ENCODE results near the gene ZNF226. TPM values are rescaled to one million over a fixed set of nuclear protein-coding genes. Genes with fewer than 3 reads are reported as not detected.
"Not testable (repeated sequence)": the region's sequence is repeated elsewhere in the genome, so short reads cannot be mapped to it uniquely, and the experiment has no call there.

ZNF226 gene
- polyA plus RNA-seq, 2 of the 4 experiments (the other 2 are of a cell fraction): 26.8 to 53.2 TPM

DNA sequence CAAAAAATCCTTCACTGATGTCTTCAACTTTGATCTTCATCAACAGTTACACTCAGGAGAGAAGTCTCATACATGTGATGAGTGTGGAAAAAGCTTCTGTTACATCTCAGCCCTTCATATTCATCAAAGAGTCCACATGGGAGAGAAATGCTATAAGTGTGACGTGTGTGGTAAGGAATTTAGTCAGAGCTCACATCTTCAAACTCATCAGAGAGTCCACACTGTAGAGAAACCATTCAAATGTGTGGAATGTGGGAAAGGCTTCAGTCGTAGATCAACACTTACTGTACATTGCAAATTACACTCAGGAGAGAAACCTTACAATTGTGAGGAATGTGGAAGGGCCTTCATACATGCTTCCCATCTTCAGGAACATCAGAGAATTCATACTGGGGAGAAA is 8.4 kb upstream of the ZNF226 start:
- WGBS (ENCODE audit: missing lambda C conversion rate): 75% methylated on average over 2 of the region's 2 CpGs
- POLR2A ChIA-PET: no interaction called here

DNA sequence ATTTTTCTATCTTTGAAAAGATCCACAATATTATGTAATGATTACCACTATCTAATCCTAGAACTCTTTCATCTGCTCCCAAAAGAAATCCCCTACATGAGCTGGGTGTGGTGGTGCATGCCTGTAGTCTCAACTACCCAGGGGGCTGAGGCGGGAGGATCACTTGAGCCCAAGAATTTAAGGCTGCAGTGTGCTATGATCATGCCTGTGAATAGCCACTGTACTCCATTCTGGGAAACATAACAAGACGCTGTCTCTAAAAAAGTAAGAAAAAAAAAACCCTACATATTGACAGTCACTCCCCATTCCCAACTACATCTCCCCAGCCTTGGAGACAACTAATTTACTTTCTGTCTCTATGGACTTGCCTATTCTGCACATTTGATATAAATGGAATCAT is 1.1 kb upstream of the ZNF226 start:
- Histone ChIP-seq H3K4me3 (peak overlapping the region; percentile 71; the same call in 2 of the 3 replicates), H3K27ac (no peak overlapping the region), H3K9me3 (peaks cover 82% of the 10 kb centered on the region), H3K4me2 (peak overlapping the region; percentile 80; the same call in 1 of the 3 replicates), H3K4me1 (0 out of 3 replicates have a peak, but pooled peaks cover 4% of the 10 kb centered on the region)
- TF ChIP-seq KDM5A (IDR thresholded peaks at IDR 0.05): no peak
- TF ChIP-seq, protein P1, sequence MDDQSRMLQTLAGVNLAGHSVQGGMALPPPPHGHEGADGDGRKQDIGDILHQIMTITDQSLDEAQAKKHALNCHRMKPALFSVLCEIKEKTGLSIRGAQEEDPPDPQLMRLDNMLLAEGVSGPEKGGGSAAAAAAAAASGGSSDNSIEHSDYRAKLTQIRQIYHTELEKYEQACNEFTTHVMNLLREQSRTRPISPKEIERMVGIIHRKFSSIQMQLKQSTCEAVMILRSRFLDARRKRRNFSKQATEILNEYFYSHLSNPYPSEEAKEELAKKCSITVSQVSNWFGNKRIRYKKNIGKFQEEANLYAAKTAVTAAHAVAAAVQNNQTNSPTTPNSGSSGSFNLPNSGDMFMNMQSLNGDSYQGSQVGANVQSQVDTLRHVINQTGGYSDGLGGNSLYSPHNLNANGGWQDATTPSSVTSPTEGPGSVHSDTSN (IDR thresholded peaks at IDR 0.05): no peak
- TF ChIP-seq, protein P2, sequence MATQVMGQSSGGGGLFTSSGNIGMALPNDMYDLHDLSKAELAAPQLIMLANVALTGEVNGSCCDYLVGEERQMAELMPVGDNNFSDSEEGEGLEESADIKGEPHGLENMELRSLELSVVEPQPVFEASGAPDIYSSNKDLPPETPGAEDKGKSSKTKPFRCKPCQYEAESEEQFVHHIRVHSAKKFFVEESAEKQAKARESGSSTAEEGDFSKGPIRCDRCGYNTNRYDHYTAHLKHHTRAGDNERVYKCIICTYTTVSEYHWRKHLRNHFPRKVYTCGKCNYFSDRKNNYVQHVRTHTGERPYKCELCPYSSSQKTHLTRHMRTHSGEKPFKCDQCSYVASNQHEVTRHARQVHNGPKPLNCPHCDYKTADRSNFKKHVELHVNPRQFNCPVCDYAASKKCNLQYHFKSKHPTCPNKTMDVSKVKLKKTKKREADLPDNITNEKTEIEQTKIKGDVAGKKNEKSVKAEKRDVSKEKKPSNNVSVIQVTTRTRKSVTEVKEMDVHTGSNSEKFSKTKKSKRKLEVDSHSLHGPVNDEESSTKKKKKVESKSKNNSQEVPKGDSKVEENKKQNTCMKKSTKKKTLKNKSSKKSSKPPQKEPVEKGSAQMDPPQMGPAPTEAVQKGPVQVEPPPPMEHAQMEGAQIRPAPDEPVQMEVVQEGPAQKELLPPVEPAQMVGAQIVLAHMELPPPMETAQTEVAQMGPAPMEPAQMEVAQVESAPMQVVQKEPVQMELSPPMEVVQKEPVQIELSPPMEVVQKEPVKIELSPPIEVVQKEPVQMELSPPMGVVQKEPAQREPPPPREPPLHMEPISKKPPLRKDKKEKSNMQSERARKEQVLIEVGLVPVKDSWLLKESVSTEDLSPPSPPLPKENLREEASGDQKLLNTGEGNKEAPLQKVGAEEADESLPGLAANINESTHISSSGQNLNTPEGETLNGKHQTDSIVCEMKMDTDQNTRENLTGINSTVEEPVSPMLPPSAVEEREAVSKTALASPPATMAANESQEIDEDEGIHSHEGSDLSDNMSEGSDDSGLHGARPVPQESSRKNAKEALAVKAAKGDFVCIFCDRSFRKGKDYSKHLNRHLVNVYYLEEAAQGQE (IDR thresholded peaks at IDR 0.05): no peak
- TF ChIP-seq HOXB5 (CRISPR knock-in tag; IDR thresholded peaks at IDR 0.05): no peak
- TF ChIP-seq, protein P3, sequence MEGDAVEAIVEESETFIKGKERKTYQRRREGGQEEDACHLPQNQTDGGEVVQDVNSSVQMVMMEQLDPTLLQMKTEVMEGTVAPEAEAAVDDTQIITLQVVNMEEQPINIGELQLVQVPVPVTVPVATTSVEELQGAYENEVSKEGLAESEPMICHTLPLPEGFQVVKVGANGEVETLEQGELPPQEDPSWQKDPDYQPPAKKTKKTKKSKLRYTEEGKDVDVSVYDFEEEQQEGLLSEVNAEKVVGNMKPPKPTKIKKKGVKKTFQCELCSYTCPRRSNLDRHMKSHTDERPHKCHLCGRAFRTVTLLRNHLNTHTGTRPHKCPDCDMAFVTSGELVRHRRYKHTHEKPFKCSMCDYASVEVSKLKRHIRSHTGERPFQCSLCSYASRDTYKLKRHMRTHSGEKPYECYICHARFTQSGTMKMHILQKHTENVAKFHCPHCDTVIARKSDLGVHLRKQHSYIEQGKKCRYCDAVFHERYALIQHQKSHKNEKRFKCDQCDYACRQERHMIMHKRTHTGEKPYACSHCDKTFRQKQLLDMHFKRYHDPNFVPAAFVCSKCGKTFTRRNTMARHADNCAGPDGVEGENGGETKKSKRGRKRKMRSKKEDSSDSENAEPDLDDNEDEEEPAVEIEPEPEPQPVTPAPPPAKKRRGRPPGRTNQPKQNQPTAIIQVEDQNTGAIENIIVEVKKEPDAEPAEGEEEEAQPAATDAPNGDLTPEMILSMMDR (IDR thresholded peaks at IDR 0.05): no peak
- TF ChIP-seq MYC (IDR thresholded peaks at IDR 0.05; ENCODE audit: borderline replicate concordance, low read length): no peak
- TF ChIP-seq RNF2 (IDR thresholded peaks at IDR 0.05; ENCODE audit: borderline replicate concordance, low read depth): no peak
- no peak for TF ChIP-seq MAZ (IDR thresholded peaks at IDR 0.05; ENCODE audit: borderline replicate concordance, low read depth, low read length)
- TF ChIP-seq, protein P4, sequence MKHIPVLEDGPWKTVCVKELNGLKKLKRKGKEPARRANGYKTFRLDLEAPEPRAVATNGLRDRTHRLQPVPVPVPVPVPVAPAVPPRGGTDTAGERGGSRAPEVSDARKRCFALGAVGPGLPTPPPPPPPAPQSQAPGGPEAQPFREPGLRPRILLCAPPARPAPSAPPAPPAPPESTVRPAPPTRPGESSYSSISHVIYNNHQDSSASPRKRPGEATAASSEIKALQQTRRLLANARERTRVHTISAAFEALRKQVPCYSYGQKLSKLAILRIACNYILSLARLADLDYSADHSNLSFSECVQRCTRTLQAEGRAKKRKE (CRISPR knock-in tag; IDR thresholded peaks at IDR 0.05; ENCODE audit: low read depth): no peak
- no peak for TF ChIP-seq HOXB13 (CRISPR knock-in tag; IDR thresholded peaks at IDR 0.05; ENCODE audit: low read depth)
- TF ChIP-seq ESRRA (IDR thresholded peaks at IDR 0.05; ENCODE audit: borderline replicate concordance, low read length): no peak
- ATAC-seq (no peak), DNase-seq (ENCODE audit: low read depth in 1 of 2, low spot score in 1 of 2) (no peak), FAIRE-seq (peak; percentile 63)
- POLR2A ChIA-PET: interaction anchor here (1.6 to 2.0 kb wide), 2 partner anchors 48 to 336 kb away, joined by 5 to 27 read pairs; partner anchors contain the start of genes ZNF180 and ZNF227
- CTCF ChIA-PET: interaction anchor here (1.0 kb wide), 1 partner anchor 10 kb away, joined by 3 read pairs; no protein-coding TSS in a partner anchor
- 93% methylated on average over 2 of the region's 2 CpGs for WGBS (ENCODE audit: missing lambda C conversion rate)

More for the DNA sequence above, 8.4 kb upstream of the ZNF226 start:
- Histone ChIP-seq H3K9me3 (peaks cover 88% of the 10 kb centered on the region), H3K4me1 (no peaks in the 10 kb centered on the region), H3K4me3 (no peak overlapping the region), H3K27ac (no peak overlapping the region), H3K4me2 (no peak overlapping the region)
- TF ChIP-seq KDM1A (IDR thresholded peaks at IDR 0.05; ENCODE audit: low read depth): 0 out of 2 replicates have a peak, but pooled peaks have one; percentile 63
- TF ChIP-seq FOSL2 (IDR thresholded peaks at IDR 0.05): no peak
- no peak for TF ChIP-seq FOSL2 (CRISPR knock-in tag; IDR thresholded peaks at IDR 0.05)
- FAIRE-seq: no peak
- no peak for ATAC-seq
- no peak for DNase-seq (ENCODE audit: low read depth in 1 of 2, low spot score in 1 of 2)
- CTCF ChIA-PET: no interaction called here

DNA sequence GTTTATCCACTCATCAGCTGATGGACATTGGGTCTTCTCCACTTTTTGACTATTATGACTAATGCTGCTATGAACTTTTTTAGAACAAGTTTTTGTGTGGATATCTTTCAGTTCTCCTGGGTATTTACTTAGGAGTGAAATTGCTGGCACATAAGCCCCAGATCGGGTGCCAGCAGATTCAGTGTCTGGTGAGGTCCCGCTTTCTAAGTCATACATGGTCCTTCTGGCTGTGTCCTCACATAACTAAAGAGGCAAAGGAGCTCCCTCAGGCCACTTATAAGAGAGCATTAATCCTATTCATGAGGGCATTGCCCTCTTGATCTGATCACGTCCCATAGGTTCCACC is 600 bp upstream of the ZNF226 start:
- TF ChIP-seq CHD4 (IDR thresholded peaks at IDR 0.05; ENCODE audit: borderline replicate concordance): no peak
- 0 out of 2 replicates have a peak, but pooled peaks have one; percentile 36 for TF ChIP-seq HOXB13 (CRISPR knock-in tag; IDR thresholded peaks at IDR 0.05; ENCODE audit: low read depth)
- TF ChIP-seq FOXS1 (CRISPR knock-in tag; IDR thresholded peaks at IDR 0.05): no peak
- TF ChIP-seq HEYL (CRISPR knock-in tag; IDR thresholded peaks at IDR 0.05): no peak
- TF ChIP-seq PHF8 (IDR thresholded peaks at IDR 0.05; ENCODE audit: borderline replicate concordance, low read depth): no peak
- 0 out of 2 replicates have a peak, but pooled peaks have one; percentile 8 for TF ChIP-seq RFX5 (IDR thresholded peaks at IDR 0.05)
- no peak for TF ChIP-seq JUN (IDR thresholded peaks at IDR 0.05)
- TF ChIP-seq HOXA7 (CRISPR knock-in tag; IDR thresholded peaks at IDR 0.05): no peak
- no peak for TF ChIP-seq HDAC2 (IDR thresholded peaks at IDR 0.05)
- TF ChIP-seq ZC3H11A (IDR thresholded peaks at IDR 0.05): no peak
- H3K4me1 ChIP-seq: 0 out of 3 replicates have a peak, but pooled peaks cover 4% of the 10 kb centered on the region
- ATAC-seq (no peak; a peak in 2 of 6 replicates), DNase-seq (ENCODE audit: low read depth in 1 of 2, low spot score in 1 of 2) (no peak), FAIRE-seq (no peak)
- WGBS (ENCODE audit: missing lambda C conversion rate): 23% methylated on average over 3 of the region's 3 CpGs
- peak overlapping the region; percentile 81 to 89 for H3K27ac ChIP-seq
- CTCF ChIA-PET: interaction anchor here (1.0 kb wide), 1 partner anchor 10 kb away, joined by 3 read pairs; no protein-coding TSS in a partner anchor
- peak overlapping the region; percentile 80 for H3K4me2 ChIP-seq
- peak overlapping the region; percentile 71 for H3K4me3 ChIP-seq
- POLR2A ChIA-PET: interaction anchor here (0.9 to 2.0 kb wide), 7 partner anchors 12 to 336 kb away, joined by 3 to 27 read pairs (median 5); partner anchors contain the start of genes ZNF180, ZNF227 and ZNF45
- peaks cover 82% of the 10 kb centered on the region for H3K9me3 ChIP-seq

DNA sequence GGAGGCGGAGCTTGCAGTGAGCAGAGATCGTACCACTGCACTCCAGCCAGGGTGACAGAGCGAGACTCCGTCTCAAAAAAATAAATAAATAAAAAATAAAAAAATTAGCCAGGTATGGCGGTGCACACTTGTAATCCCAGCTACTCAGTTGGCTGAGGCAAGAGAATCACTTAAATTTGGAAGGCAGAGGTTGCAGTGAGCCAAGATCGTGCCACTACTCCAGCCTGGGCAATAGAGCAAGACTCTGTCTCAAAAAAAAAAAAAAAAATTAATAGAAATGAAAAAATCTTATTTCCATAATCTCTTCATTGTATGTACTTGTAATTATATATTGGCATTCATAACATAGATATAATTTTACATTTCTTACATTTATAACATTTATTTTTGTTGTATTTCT is 5.8 kb downstream of the ZNF226 start:
- H3K9me3 ChIP-seq: peaks cover 98% of the 10 kb centered on the region
- H3K27ac ChIP-seq; CTCF ChIA-PET; ATAC-seq; FAIRE-seq; H3K4me3 ChIP-seq; DNase-seq (ENCODE audit: low read depth in 1 of 2, low spot score in 1 of 2); H3K4me2 ChIP-seq; H3K4me1 ChIP-seq: not testable (repeated sequence)
- WGBS (ENCODE audit: missing lambda C conversion rate): 94% methylated on average over 6 of the region's 6 CpGs
- POLR2A ChIA-PET: interaction anchor here (0.6 kb wide), 1 partner anchor 41 kb away, joined by 3 read pairs; no protein-coding TSS in a partner anchor

Data from A549 (cell line).